HepG2 (cell line): ENCODE measurements around the gene KRTAP3-1. TPM values are rescaled to one million over a fixed set of nuclear protein-coding genes. Genes with fewer than 3 reads are reported as not detected.

ENCODE experiments used
- ATAC-seq: fragments of 200-7000 bp; cut with Tn5 transposase; 3 replicates; pipeline ENCODE4 v1.9.1; 2020; ENCODE audit warnings: mild to moderate bottlenecking, moderate library complexity
- BruUV-seq: library from RNA; stranded (reverse); fragments of 400-500 nt; replicated peaks from 2 replicates; lab custom pipeline; 2021; lab: Mats Ljungman, UMichigan
- CTCF ChIA-PET: fragments of 300-600 bp; formaldehyde crosslinking; extraction: SDS; loops from one replicate; lab custom pipeline; 2021; ENCODE audit warnings: low total read pairs, inconsistent platforms, low intra/inter-chr PET ratio; lab: Yijun Ruan, JAX
- POLR2A ChIA-PET: fragments of 350-600 bp; sonication (Branson Sonifier 250); formaldehyde crosslinking; loops from one replicate; lab custom pipeline; 2020; ENCODE audit warnings: antibody characterized with exemption, inconsistent platforms; lab: Yijun Ruan, JAX
- DNase-seq: peaks from one replicate; pipeline ENCODE4 v3.0.0-alpha.2; 2015; ENCODE audit warnings: low spot score
- FAIRE-seq: peaks from 3 replicates; lab custom pipeline; 2011; peaks lifted over from hg19 to GRCh38; lab: Jason Lieb, UNC
- H2AFZ ChIP-seq: one replicate; pipeline ENCODE4 v1.6.1; 2011; ENCODE audit warnings: low read length, inconsistent platforms
- H3K27ac ChIP-seq: fragments of 300-600 bp; 3 replicates; pipeline ENCODE4 v1.8.0; 2011; ENCODE audit warnings: mixed run types, mild to moderate bottlenecking, mixed read lengths, low read length, inconsistent platforms; ENCODE audit not compliant: insufficient read depth; ENCODE audit errors: extremely low read length
- H3K27me3 ChIP-seq, 2 experiments: fragments of 200-600 bp in 1 of 2; 2 replicates in 1 of 2; 3 replicates in 1 of 2; pipeline versions ENCODE4 v1.6.0 to v1.8.0; 2011; ENCODE audit warnings: low read length in 2 of 2, mild to moderate bottlenecking in 2 of 2, moderate library complexity in 2 of 2, inconsistent platforms in 1 of 2; ENCODE audit not compliant: insufficient read depth in 2 of 2, control insufficient read depth in 1 of 2
- H3K36me3 ChIP-seq, 2 experiments: fragments of 200-600 bp in 1 of 2; replicated peaks in 1 of 2; 2 replicates in 1 of 2; 3 replicates in 1 of 2; pipeline versions ENCODE4 v1.5.1 to v1.8.0; 2011; ENCODE audit warnings: low read length in 2 of 2, inconsistent platforms in 1 of 2; ENCODE audit not compliant: insufficient read depth in 2 of 2, control insufficient read depth in 1 of 2
- H3K4me1 ChIP-seq: 2 replicates; pipeline ENCODE4 v1.5.1; 2012; ENCODE audit warnings: low read length, inconsistent platforms; ENCODE audit not compliant: insufficient read depth
- H3K4me2 ChIP-seq: 2 replicates; pipeline ENCODE4 v1.6.0; 2011; ENCODE audit warnings: low read depth, low read length, inconsistent platforms
- H3K4me3 ChIP-seq, 3 experiments: fragments of 200-600 bp in 1 of 3; sonication (generic), shearing (Covaris generic) in 1 of 3; replicated peaks in 1 of 3; 2 replicates each; pipeline ENCODE4 v1.5.1; 2011 to 2016; ENCODE audit warnings: low read length in 3 of 3, inconsistent platforms in 2 of 3, low read depth in 2 of 3, mild to moderate bottlenecking in 2 of 3, control low read depth in 1 of 3, mixed read lengths in 1 of 3; ENCODE audit not compliant: insufficient read depth in 1 of 3
- H3K79me2 ChIP-seq: one replicate; pipeline ENCODE4 v1.6.1; 2011; ENCODE audit warnings: low read length, inconsistent platforms; ENCODE audit not compliant: insufficient read depth
- H3K9ac ChIP-seq: 2 replicates; pipeline ENCODE4 v1.6.0; 2011; ENCODE audit warnings: mild to moderate bottlenecking, low read depth, low read length, inconsistent platforms; ENCODE audit not compliant: insufficient read depth
- H3K9me3 ChIP-seq: 2 replicates; pipeline ENCODE4 v1.5.1; 2012; ENCODE audit warnings: mild to moderate bottlenecking, low read length
- H4K20me1 ChIP-seq: 2 replicates; pipeline ENCODE4 v1.6.0; 2011; ENCODE audit warnings: inconsistent platforms, mild to moderate bottlenecking, low read length, moderate library complexity; ENCODE audit not compliant: insufficient read depth
- AHDC1 ChIP-seq: sonication (generic); formaldehyde crosslinking; IDR thresholded peaks from 2 replicates; pipeline ENCODE4 v1.5.1; 2020; ENCODE audit warnings: mild to moderate bottlenecking, missing genetic modification reagents, borderline replicate concordance
- ATF3 ChIP-seq: sonication (generic); formaldehyde crosslinking; IDR thresholded peaks from 2 replicates; pipeline ENCODE4 v1.4.0; 2020; ENCODE audit warnings: missing genetic modification reagents
- BRCA1 ChIP-seq: sonication (generic); formaldehyde crosslinking; IDR thresholded peaks from 2 replicates; pipeline ENCODE4 v1.4.0; 2020; ENCODE audit warnings: missing genetic modification reagents
- EED ChIP-seq: sonication (generic); formaldehyde crosslinking; IDR thresholded peaks from 2 replicates; pipeline ENCODE4 v1.5.0; 2020; ENCODE audit warnings: mild to moderate bottlenecking, missing genetic modification reagents
- GATAD1 ChIP-seq: IDR thresholded peaks from 2 replicates; pipeline ENCODE4 v1.6.1; 2016; ENCODE audit warnings: missing genetic modification reagents, missing compliant biosample characterization
- MEF2D ChIP-seq: sonication (generic); formaldehyde crosslinking; IDR thresholded peaks from 2 replicates; pipeline ENCODE4 v1.5.1; 2020; ENCODE audit warnings: mild to moderate bottlenecking, missing genetic modification reagents
- NONO ChIP-seq, 2 experiments: fragments of 450-650 bp in 1 of 2; sonication (generic) in 1 of 2; formaldehyde crosslinking in 1 of 2; IDR thresholded peaks in 1 of 2; conservative IDR thresholded peaks in 1 of 2; 2 replicates each; pipeline versions ENCODE4 v1.6.1 to v1.8.0; 2017 to 2022; ENCODE audit warnings: mild to moderate bottlenecking in 1 of 2, missing genetic modification reagents in 1 of 2, moderate library complexity in 1 of 2
- PLSCR1 ChIP-seq: sonication (generic); formaldehyde crosslinking; IDR thresholded peaks from 2 replicates; pipeline ENCODE4 v1.5.0; 2020; ENCODE audit warnings: missing genetic modification reagents, mild to moderate bottlenecking, borderline replicate concordance
- RBFOX2 ChIP-seq: fragments of 200-400 bp; formaldehyde crosslinking; IDR thresholded peaks from 2 replicates; pipeline ENCODE4 v1.6.1; 2017; ENCODE audit warnings: low read depth, mild to moderate bottlenecking, low read length
- RORA ChIP-seq: sonication (generic); formaldehyde crosslinking; IDR thresholded peaks from 2 replicates; pipeline ENCODE4 v1.5.0; 2020; ENCODE audit warnings: mild to moderate bottlenecking, missing genetic modification reagents, moderate library complexity
- TCF12 ChIP-seq, 2 experiments: fragments of 450-650 bp in 1 of 2; sonication (generic) in 1 of 2; formaldehyde crosslinking in 1 of 2; IDR thresholded peaks; 2 replicates each; pipeline versions ENCODE4 v1.6.1 to v1.8.0; 2017 to 2022; ENCODE audit warnings: antibody characterized with exemption in 1 of 2, mild to moderate bottlenecking in 1 of 2, missing genetic modification reagents in 1 of 2, moderate library complexity in 1 of 2
- THYN1 ChIP-seq: sonication (generic); formaldehyde crosslinking; IDR thresholded peaks from 2 replicates; pipeline ENCODE4 v1.8.1; 2023; ENCODE audit warnings: low read depth, mild to moderate bottlenecking, moderate library complexity, missing genetic modification reagents, borderline replicate concordance
- ZC3H13 ChIP-seq: sonication (generic); formaldehyde crosslinking; IDR thresholded peaks from 2 replicates; pipeline ENCODE4 v1.8.1; 2023; ENCODE audit warnings: mild to moderate bottlenecking, missing genetic modification reagents, moderate library complexity
- ZFP1 ChIP-seq: IDR thresholded peaks from 2 replicates; pipeline ENCODE4 v1.6.1; 2016
- ZNF597 ChIP-seq: sonication (generic); formaldehyde crosslinking; IDR thresholded peaks from 2 replicates; pipeline ENCODE4 v1.5.0; 2020; ENCODE audit warnings: missing genetic modification reagents
- ZNF598 ChIP-seq: sonication (generic); formaldehyde crosslinking; IDR thresholded peaks from 2 replicates; pipeline ENCODE4 v1.5.1; 2020; ENCODE audit warnings: mild to moderate bottlenecking, missing genetic modification reagents, borderline replicate concordance
- WGBS: methylation state at CpG from one replicate; pipeline ENCODE4 v1.1.6; 2017; ENCODE audit warnings: low lambda C conversion rate; 5-methylcytosine and 5-hydroxymethylcytosine counted together
- in situ Hi-C: cut with HindIII; loops from 2 replicates; pipeline ENCODE4 v1.10.0; 2017; ENCODE audit warnings: low pct_unique_long_range_greater_than_20kb; ENCODE audit not compliant: extremely low pct_ligation_motif_present
- intact Hi-C: fragments of 100-400 bp; cut with micrococcal nuclease; formaldehyde crosslinking; loops from one replicate; pipeline ENCODE4 v1.10.0; 2022; ENCODE audit not compliant: unreplicated experiment
- polyA plus RNA-seq, 8 experiments: library from polyadenylated mRNA; depleted of rRNA in 3 of 8; stranded (reverse) in 7 of 8; unstranded in 1 of 8; fragments of >200 nt; fragmentation: Illumina TruSeq in 4 of 8; extraction: Trizol in 4 of 8; gene quantifications; 2 replicates each; pipeline versions ENCODE4 v1.2.1 to v1.2.3, GENCODE V29; 2011 to 2016; ENCODE audit warnings: low read depth in 4 of 8, missing spikeins in 1 of 8, mixed read lengths in 1 of 8; ENCODE audit not compliant: insufficient read depth in 1 of 8
- total RNA-seq, 5 experiments: library from RNA; depleted of rRNA; stranded (reverse); fragments of >200 nt; fragmentation: Illumina TruSeq; extraction: Trizol; gene quantifications; 2 replicates each; pipeline ENCODE4 v1.2.3, GENCODE V29; 2016; ENCODE audit warnings: low read depth in 1 of 5

Gene KRTAP3-1
- total and polyA plus RNA-seq, 2 of the 13 experiments (the other 11 are each of a cell fraction or from before 2014, with no cell fraction given): 0.29 to 3.7 TPM

GRCh38 chr17:40997361-40997760 is 11.6 kb downstream of the KRTAP3-1 start (continued):
- no peak for TF ChIP-seq MEF2D (CRISPR knock-in tag)

GRCh38 chr17:40996829-40997228 is 12.1 kb downstream of the KRTAP3-1 start:
- 76% methylated on average over 4 of the region's 4 CpGs for WGBS
- in situ Hi-C loops: no loop called here
- POLR2A ChIA-PET: no interaction called here
- no peaks in the 10 kb centered on the region for H3K9me3 ChIP-seq
- no peak overlapping the region for H2AFZ ChIP-seq
- no peaks in the 10 kb centered on the region for H3K79me2 ChIP-seq
- no peak for ATAC-seq
- peaks cover 13% of the 10 kb centered on the region for H3K4me1 ChIP-seq
- intact Hi-C loops: no loop called here
- CTCF ChIA-PET: no interaction called here
- H3K4me3 ChIP-seq: no peak overlapping the region
- BruUV-seq: no TSS peak
- FAIRE-seq: no peak
- no peaks in the 10 kb centered on the region for H4K20me1 ChIP-seq
- DNase-seq: no peak
- no peak overlapping the region for H3K4me2 ChIP-seq
- H3K9ac ChIP-seq: no peak overlapping the region
- no peaks in the 10 kb centered on the region for H3K27me3 ChIP-seq
- no peak overlapping the region for H3K27ac ChIP-seq
- H3K36me3 ChIP-seq: no peaks in the 10 kb centered on the region
- TF ChIP-seq BRCA1 (CRISPR knock-in tag) (no peak), ZFP1 (CRISPR knock-in tag) (no peak), NONO (IDR thresholded peaks at IDR 0.05) (no peak), NONO (CRISPR knock-in tag; conservative IDR thresholded peaks at IDR 0.05) (no peak), RORA (CRISPR knock-in tag) (no peak), ZNF598 (no peak), THYN1 (CRISPR knock-in tag) (no peak), RBFOX2 (no peak), EED (CRISPR knock-in tag) (no peak), PLSCR1 (CRISPR knock-in tag) (no peak), ZC3H13 (CRISPR knock-in tag) (no peak), TCF12 (IDR thresholded peaks at IDR 0.05) (no peak), TCF12 (CRISPR knock-in tag; IDR thresholded peaks at IDR 0.05) (no peak), ZNF597 (CRISPR knock-in tag) (no peak), GATAD1 (CRISPR knock-in tag) (no peak), ATF3 (CRISPR knock-in tag) (no peak), AHDC1 (no peak)
